HG03108 (cell line): ENCODE measurements around the gene DLL4.

Experiments
- ATAC-seq: cut with Tn5 transposase; IDR thresholded peaks from one replicate; pipeline ENCODE4 v1.9.1; 2021; ENCODE audit warnings: moderate library complexity; ENCODE audit not compliant: unreplicated experiment

The DLL4 gene

GRCh38 chr15:40928821-40929659 is at the start of gene DLL4:
Gene DLL4, plus strand, starts transcription at chr15:40929340. Its CDS starts 329 bp downstream, at chr15:40929669.
- no peak for ATAC-seq

- no peak for ATAC-seq
Observed at GRCh38 chr15:40879609-40880008, 49.5 kb upstream of the DLL4 start.

GRCh38 chr15:40881351-40881750 is 47.8 kb upstream of the DLL4 start:
- no peak for ATAC-seq

- ATAC-seq = no peak
Observed at GRCh38 chr15:40886586-40886985, 42.6 kb upstream of the DLL4 start.

- no peak for ATAC-seq
Observed at GRCh38 chr15:40889112-40889511, 40.0 kb upstream of the DLL4 start.

GRCh38 chr15:40891138-40891537 is 38.0 kb upstream of the DLL4 start:
- no peak for ATAC-seq

- ATAC-seq = no peak
Observed at GRCh38 chr15:40891810-40892446, 37.2 kb upstream of the DLL4 start.

GRCh38 chr15:40892447-40893012 is 36.6 kb upstream of the DLL4 start:
- no peak for ATAC-seq

- no peak for ATAC-seq
Observed at GRCh38 chr15:40893019-40893670, 36.0 kb upstream of the DLL4 start.

GRCh38 chr15:40893733-40894680 is 35.1 kb upstream of the DLL4 start, which contains the start of gene VPS18:
Gene VPS18, plus strand, starts transcription at chr15:40894450. Its CDS starts 319 bp downstream, at chr15:40894769.
- ATAC-seq = peak; percentile 82

- no peak for ATAC-seq
Observed at GRCh38 chr15:40894681-40895448, 34.3 kb upstream of the DLL4 start.

- no peak for ATAC-seq
Observed at GRCh38 chr15:40899536-40900207, 29.5 kb upstream of the DLL4 start.

GRCh38 chr15:40900256-40901052 is 28.7 kb upstream of the DLL4 start:
- no peak for ATAC-seq

GRCh38 chr15:40901053-40901443 is 28.1 kb upstream of the DLL4 start:
- no peak for ATAC-seq

GRCh38 chr15:40902605-40903561 is 26.3 kb upstream of the DLL4 start:
- no peak for ATAC-seq

GRCh38 chr15:40904552-40905201 is 24.5 kb upstream of the DLL4 start:
- ATAC-seq = no peak
